Measurements from ENCODE around the gene HNF4A.

Gene HNF4A

GRCh38 chr20:44358776-44359175 is 3.3 kb downstream of the HNF4A start:
- no peaks in the 10 kb centered on the region for H4K20me1 ChIP-seq (ENCODE audit: insufficient read depth, low read length)
- H3K4me1 ChIP-seq (ENCODE audit: low read length): no peaks in the 10 kb centered on the region
- H3K36me3 ChIP-seq (replicated peaks; ENCODE audit: low read depth, low read length): no peaks in the 10 kb centered on the region
- no peaks in the 10 kb centered on the region for H3K79me2 ChIP-seq (ENCODE audit: low read length)
- no peak overlapping the region for H3K9ac ChIP-seq (ENCODE audit: low read length)
- no peaks in the 10 kb centered on the region for H3K9me3 ChIP-seq (ENCODE audit: insufficient read depth, low read length)
- H3K4me2 ChIP-seq (ENCODE audit: low read length): no peak overlapping the region
- no peak overlapping the region for H2AFZ ChIP-seq (ENCODE audit: low read depth, low read length)
- no peak overlapping the region for H3K27ac ChIP-seq (ENCODE audit: low read length)
- no peak overlapping the region for H3K4me3 ChIP-seq (ENCODE audit: low read length)
- H3K27me3 ChIP-seq (ENCODE audit: low read depth, low read length): peaks cover 34% of the 10 kb centered on the region
- TF ChIP-seq EZH2phosphoT487 (IDR thresholded peaks at IDR 0.05; ENCODE audit: low read depth): no peak
- TF ChIP-seq CTCF (IDR thresholded peaks at IDR 0.05; ENCODE audit: low read depth, low read length): no peak

GRCh38 chr20:44360221-44360620 is 4.7 kb downstream of the HNF4A start:
- no peaks in the 10 kb centered on the region for H3K4me1 ChIP-seq (ENCODE audit: low read length)
- no peaks in the 10 kb centered on the region for H3K9me3 ChIP-seq (ENCODE audit: insufficient read depth, low read length)
- no peak overlapping the region for H3K4me3 ChIP-seq (ENCODE audit: low read length)
- H3K79me2 ChIP-seq (ENCODE audit: low read length): no peaks in the 10 kb centered on the region
- H3K27me3 ChIP-seq (ENCODE audit: low read depth, low read length): peaks cover 30% of the 10 kb centered on the region
- H2AFZ ChIP-seq (ENCODE audit: low read depth, low read length): no peak overlapping the region
- H3K27ac ChIP-seq (ENCODE audit: low read length): no peak overlapping the region
- TF ChIP-seq EZH2phosphoT487 (IDR thresholded peaks at IDR 0.05; ENCODE audit: low read depth): no peak
- no peak for TF ChIP-seq CTCF (IDR thresholded peaks at IDR 0.05; ENCODE audit: low read depth, low read length)
- H3K4me2 ChIP-seq (ENCODE audit: low read length): no peak overlapping the region
- no peak overlapping the region for H3K9ac ChIP-seq (ENCODE audit: low read length)
- no peaks in the 10 kb centered on the region for H3K36me3 ChIP-seq (replicated peaks; ENCODE audit: low read depth, low read length)
- H4K20me1 ChIP-seq (ENCODE audit: insufficient read depth, low read length): no peaks in the 10 kb centered on the region

- Histone ChIP-seq H3K36me3 (replicated peaks; ENCODE audit: low read depth, low read length) (no peaks in the 10 kb centered on the region), H3K9me3 (ENCODE audit: insufficient read depth, low read length) (no peaks in the 10 kb centered on the region), H3K79me2 (ENCODE audit: low read length) (no peaks in the 10 kb centered on the region), H3K4me2 (ENCODE audit: low read length) (no peak overlapping the region), H2AFZ (ENCODE audit: low read depth, low read length) (no peak overlapping the region), H3K27me3 (ENCODE audit: low read depth, low read length) (peaks cover 30% of the 10 kb centered on the region), H3K9ac (ENCODE audit: low read length) (no peak overlapping the region), H3K4me3 (ENCODE audit: low read length) (no peak overlapping the region), H3K4me1 (ENCODE audit: low read length) (no peaks in the 10 kb centered on the region), H3K27ac (ENCODE audit: low read length) (no peak overlapping the region), H4K20me1 (ENCODE audit: insufficient read depth, low read length) (no peaks in the 10 kb centered on the region)
- TF ChIP-seq EZH2phosphoT487 (IDR thresholded peaks at IDR 0.05; ENCODE audit: low read depth): no peak
- no peak for TF ChIP-seq CTCF (IDR thresholded peaks at IDR 0.05; ENCODE audit: low read depth, low read length)
These were observed 5.5 kb downstream of the HNF4A start for GRCh38 chr20:44361021-44361420.

GRCh38 chr20:44362466-44362940 is 7.0 kb downstream of the HNF4A start:
- H3K4me2 ChIP-seq (ENCODE audit: low read length): no peak overlapping the region
- TF ChIP-seq CTCF (IDR thresholded peaks at IDR 0.05; ENCODE audit: low read depth, low read length): no peak
- no peak for TF ChIP-seq EZH2phosphoT487 (IDR thresholded peaks at IDR 0.05; ENCODE audit: low read depth)
- H2AFZ ChIP-seq (ENCODE audit: low read depth, low read length): no peak overlapping the region

More at GRCh38 chr20:44362466-44362940, 7.0 kb downstream of the HNF4A start:
- Histone ChIP-seq H4K20me1 (ENCODE audit: insufficient read depth, low read length) (no peaks in the 10 kb centered on the region), H3K79me2 (ENCODE audit: low read length) (no peaks in the 10 kb centered on the region), H3K27me3 (ENCODE audit: low read depth, low read length) (peaks cover 22% of the 10 kb centered on the region), H3K9me3 (ENCODE audit: insufficient read depth, low read length) (no peaks in the 10 kb centered on the region), H3K36me3 (replicated peaks; ENCODE audit: low read depth, low read length) (no peaks in the 10 kb centered on the region), H3K27ac (ENCODE audit: low read length) (no peak overlapping the region), H3K4me3 (ENCODE audit: low read length) (no peak overlapping the region), H3K9ac (ENCODE audit: low read length) (no peak overlapping the region), H3K4me1 (ENCODE audit: low read length) (no peaks in the 10 kb centered on the region)
